ENCODE measurements around the gene TTC24.

GRCh38 chr1:156550346-156550745, 29.2 kb upstream of the TTC24 start:
- TF ChIP-seq CTCF (IDR thresholded peaks at IDR 0.05) (no peak), POLR2A (IDR thresholded peaks at IDR 0.05) (no peak), EP300 (IDR thresholded peaks at IDR 0.05) (no peak)
